ENCODE measurements around the gene RNU6-9.
A peak's percentile ranks its signal among the peaks of the same experiment; 100 is the strongest.
"Not testable (repeated sequence)": the region's sequence is repeated elsewhere in the genome, so short reads cannot be mapped to it uniquely, and the experiment has no call there.

The RNU6-9 gene

DNA sequence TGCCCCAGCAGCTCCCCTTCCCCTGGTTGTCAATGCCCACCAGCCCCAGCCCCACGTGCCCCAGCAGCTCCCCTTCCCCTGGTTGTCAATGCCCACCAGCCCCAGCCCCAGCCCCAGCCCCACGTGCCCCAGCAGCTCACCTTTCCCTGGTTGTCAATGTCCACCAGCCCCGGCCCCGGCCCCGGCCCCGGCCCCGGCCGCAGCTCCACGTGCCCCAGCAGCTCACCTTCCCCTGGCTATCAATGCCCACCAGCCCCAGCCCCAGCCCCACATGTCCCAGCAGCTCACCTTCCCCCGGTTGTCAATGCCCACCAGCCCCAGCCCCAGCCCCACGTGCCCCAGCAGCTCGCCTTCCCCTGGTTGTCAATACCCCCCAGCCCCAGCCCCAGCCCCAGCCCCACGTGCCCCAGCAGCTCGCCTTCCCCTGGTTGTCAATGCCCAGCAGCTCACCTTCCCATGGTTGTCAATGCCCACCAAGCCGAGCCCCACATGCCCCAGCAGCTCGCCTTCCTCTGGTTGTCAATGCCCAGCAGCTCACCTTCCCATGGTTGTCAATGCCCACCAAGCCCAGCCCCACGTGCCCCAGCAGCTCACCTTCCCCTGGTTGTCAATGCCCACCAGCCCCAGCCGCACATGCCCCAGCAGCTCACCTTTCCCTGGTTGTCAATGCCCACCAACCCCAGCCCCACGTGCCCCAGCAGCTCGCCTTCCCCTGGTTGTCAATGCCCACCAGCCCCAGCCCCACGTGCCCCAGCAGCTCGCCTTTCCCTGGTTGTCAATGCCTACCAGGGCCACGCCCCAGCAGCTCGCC lies 14.3 kb upstream of the RNU6-9 start:
- DNase-seq (ENCODE audit: low spot score) = not testable (repeated sequence)

DNA sequence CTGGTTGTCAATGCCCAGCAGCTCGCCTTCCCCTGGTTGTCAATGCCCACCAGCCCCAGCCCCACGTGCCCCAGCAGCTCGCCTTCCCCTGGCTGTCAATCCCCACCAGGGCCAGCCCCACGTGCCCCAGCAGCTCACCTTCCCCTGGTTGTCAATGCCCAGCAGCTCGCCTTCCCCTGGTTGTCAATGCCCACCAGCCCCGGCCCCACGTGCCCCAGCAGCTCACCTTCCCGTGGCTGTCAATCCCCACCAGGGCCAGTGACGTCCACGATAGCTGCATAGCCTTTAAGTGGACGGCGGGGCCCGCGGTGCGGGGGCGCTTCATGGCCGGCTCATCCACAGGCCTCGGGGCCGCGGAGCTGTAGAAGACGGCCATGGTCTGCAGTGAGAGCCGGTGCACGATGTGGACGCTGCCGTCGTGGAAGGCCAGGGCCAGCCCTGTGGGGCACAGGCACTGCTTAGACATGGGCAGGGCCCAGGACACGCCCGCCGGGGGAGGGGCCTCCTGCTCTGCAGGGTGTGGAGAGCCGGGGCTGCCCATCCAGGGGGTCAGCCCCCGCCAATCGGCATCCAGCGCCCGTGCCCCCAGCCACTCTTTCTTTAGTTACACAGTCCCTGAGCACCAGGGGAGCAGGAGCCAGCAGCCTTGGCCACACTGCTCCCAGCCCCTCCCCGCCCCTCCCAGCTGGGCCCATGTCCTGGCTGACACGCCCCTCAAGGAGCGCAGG lies 13.4 kb upstream of the RNU6-9 start:
- DNase-seq (ENCODE audit: low spot score) = no peak

DNA sequence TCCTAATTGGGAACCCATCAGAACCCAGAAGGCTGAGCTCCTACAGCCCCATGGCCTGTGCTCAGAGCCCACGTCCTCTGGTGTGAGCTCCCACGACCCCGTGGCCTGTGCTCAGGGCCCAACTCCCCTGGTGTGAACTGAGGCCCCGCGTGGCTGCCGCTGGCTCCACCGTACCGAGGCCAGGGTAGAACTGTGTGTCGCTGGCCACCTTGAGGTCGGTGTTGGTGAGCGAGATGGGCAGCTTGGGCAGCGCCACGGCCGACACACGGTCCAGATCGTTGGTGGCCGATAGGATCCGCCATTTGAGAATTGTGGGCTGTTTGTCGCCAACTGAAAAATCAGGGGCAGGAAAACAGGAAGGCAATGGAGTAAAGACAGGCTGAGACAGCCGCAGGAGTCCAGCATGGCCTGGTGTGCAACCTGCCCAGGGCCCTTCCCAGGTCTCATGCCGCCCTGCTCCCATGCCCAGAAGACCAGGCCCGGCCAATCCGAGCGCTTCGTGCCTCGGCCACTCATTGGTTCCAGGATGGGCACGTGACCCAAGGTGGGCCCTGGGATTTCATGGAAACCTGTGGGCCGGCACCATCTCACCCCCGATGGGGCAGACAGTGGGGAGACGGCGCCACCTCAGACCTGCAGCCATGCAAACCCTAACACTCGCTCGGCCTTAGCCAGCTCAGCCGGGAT lies 11.8 kb upstream of the RNU6-9 start:
- DNase-seq (ENCODE audit: low spot score) = no peak

GRCh38 chr19:882871-883497 lies 10.3 kb upstream of the RNU6-9 start:
- no peak for DNase-seq (ENCODE audit: low spot score)

GRCh38 chr19:883661-884211 lies 9.5 kb upstream of the RNU6-9 start:
- DNase-seq (ENCODE audit: low spot score) = peak; percentile 85

DNA sequence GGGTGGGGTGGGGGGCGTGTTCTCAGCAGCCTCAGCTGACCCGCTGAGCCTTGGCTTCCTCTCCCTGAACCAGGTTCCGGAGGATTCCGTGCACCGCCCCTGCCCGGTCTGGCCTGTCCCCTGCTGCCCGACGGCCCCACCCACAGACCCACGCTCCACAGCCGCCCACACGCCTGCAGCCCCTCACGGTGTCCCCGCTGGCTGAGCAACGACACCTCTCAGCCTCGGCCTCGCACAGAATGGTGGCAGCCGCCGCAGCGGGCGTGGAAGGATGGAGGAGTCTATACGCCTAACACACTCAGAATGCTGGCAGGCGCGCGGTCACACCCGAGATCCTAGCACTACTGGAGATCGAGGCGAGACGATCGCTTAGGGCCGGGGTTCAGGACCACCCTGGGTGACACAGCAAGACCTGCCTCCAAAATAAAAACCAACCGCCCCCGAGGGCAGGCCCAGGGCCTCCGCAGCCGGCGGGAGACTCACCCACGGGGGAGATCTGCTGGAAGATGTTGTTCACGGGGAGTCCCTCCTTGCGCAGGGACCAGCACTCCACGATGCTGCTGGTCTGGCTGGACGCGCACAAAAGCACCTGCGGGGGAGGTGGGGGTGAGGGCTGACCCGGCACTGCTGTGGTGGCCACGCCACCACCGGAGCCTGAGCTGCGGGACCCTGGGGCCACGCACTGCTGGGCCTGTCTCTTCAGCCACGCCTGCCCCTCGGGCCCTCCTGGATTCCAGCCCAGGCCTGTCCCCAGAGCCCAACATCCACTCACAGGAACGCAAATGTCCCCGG lies 8.7 kb upstream of the RNU6-9 start:
- no peak for DNase-seq (ENCODE audit: low spot score)

GRCh38 chr19:885536-886224 lies 7.6 kb upstream of the RNU6-9 start:
- no peak for DNase-seq (ENCODE audit: low spot score)

DNA sequence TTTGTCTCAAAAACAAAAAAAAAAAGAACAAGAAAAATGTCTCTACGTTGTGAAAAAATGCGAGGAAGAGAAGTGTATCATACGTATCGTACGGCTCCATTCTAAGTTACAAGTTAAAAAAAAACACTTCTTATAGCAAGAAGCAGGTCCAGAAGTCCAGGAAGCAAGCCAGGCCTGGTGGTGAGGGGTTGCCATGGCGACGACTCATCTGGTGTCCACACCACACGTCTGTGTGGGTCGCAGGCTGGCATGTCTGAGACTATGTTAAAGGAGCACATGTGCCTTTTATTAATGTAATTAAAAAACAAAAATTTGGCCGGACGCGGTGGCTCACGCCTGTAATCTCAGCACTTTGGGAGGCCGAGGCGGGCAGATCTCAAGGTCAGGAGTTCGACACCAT lies 6.2 kb upstream of the RNU6-9 start:
- no peak for DNase-seq (ENCODE audit: low spot score)

GRCh38 chr19:887599-887998 lies 5.7 kb upstream of the RNU6-9 start:
- no peak for DNase-seq (ENCODE audit: low spot score)

DNA sequence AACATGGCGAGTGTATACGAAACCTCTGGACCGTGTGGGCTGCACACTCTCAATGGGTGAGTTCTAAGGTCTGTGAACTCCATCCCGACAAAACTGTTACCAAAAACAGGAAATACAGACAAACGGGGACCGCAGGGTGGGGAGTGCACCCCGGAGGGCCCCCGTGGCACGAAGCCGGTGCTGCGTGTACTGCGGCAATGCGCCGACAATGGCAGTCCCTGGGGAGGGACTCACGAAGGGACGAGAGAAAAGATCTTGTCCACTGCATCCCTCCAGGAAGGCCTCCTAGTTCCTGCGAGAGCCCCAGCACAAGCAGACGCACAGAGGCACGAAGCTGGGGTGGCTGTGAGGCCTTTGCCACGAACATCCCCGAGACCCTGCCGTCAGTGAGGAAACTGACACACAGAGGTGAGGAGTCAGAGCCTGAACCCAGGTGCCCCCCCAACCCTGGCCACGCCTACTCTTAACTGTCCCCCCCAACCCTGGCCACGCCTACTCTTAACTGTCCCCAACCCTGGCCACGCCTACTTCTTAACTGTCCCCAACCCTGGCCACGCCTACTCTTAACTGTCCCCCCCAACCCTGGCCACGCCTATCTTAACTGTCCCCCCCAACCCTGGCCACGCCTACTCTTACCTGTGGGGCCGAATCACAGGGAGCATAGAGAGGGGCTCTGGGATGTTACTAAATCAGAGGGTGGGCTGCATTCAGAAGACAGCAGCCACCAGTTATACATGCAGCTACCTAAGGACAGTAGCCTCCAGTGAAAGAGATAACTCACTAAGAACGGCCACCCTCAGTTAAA lies 4.5 kb upstream of the RNU6-9 start:
- no peak for DNase-seq (ENCODE audit: low spot score)

- DNase-seq (ENCODE audit: low spot score) = no peak
Measured at GRCh38 chr19:889662-890295, 3.5 kb upstream of the RNU6-9 start.

GRCh38 chr19:890831-891230 lies 2.5 kb upstream of the RNU6-9 start:
- DNase-seq (ENCODE audit: low spot score) = no peak

DNA sequence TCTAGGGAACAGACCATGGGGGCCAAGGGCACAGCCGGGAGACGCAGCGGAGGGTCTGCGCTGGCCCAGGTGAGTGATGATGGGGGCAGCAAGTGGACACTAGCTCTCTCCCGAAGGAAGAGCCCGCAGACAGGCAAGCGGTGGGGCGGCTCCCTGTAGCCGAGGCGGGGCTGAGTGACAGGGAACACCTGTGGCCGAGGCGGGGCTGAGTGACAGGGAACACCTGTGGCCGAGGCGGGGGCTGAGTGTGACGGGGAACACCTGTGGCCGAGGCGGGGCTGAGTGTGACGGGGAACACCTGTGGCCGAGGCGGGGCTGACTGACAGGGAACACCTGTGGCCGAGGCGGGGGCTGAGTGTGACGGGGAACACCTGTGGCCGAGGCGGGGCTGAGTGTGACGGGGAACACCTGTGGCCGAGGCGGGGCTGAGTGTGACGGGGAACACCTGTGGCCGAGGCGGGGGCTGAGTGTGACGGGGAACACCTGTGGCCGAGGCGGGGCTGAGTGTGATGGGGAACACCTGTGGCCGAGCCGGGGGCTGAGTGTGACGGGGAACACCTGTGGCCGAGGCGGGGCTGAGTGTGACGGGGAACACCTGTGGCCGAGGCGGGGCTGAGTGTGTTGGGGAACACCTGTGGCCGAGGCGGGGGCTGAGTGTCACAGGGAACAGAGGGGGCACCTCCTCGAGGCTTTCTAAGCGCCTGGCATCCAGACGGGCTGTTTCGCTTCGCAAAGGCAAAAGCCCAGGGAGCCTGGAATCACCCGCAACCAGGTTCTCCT lies 1.7 kb upstream of the RNU6-9 start:
- not testable (repeated sequence) for DNase-seq (ENCODE audit: low spot score)

GRCh38 chr19:892243-892893 lies 916 bp upstream of the RNU6-9 start:
- DNase-seq (ENCODE audit: low spot score) = no peak

DNA sequence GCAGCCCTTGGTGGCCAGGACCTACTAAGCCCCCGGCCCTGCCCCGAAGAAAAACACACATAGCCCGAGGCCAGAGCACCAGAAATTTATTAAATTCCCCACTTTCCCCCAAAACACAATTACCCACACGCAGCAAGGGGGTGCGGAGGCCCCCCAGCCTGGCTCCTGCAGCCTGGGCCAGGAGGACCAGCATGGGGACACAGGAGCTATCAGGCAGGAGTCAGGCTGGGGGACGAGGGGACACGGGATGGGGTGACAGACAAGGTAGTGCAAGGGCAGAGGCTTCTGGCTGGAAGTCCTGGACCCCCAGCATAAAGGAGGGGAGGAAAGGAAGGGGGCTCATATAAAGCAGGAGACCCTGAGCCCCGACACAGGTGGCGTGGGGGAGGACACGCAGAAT lies 3.1 kb downstream of the RNU6-9 start:
- DNase-seq (ENCODE audit: low spot score) = no peak

DNA sequence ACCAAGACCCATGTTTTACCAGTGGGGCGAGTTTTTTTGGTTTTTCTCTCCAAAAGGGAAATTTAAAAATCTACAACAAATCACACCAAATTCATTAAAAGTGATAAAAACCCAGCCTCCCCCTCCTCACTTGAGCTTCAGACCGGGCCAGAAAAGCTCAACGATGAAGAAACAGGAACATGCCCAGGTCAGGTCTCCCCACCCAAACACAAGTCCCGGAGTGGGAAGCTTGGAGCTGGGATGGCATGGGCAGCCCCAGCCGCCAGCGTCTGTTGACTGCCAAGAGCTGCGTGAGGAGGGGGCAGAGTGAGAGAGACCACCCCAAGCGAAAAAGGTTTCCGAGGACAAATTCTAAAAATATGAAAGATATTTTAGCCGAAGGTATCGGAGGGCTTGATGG lies 3.7 kb downstream of the RNU6-9 start:
- DNase-seq (ENCODE audit: low spot score) = no peak

DNA sequence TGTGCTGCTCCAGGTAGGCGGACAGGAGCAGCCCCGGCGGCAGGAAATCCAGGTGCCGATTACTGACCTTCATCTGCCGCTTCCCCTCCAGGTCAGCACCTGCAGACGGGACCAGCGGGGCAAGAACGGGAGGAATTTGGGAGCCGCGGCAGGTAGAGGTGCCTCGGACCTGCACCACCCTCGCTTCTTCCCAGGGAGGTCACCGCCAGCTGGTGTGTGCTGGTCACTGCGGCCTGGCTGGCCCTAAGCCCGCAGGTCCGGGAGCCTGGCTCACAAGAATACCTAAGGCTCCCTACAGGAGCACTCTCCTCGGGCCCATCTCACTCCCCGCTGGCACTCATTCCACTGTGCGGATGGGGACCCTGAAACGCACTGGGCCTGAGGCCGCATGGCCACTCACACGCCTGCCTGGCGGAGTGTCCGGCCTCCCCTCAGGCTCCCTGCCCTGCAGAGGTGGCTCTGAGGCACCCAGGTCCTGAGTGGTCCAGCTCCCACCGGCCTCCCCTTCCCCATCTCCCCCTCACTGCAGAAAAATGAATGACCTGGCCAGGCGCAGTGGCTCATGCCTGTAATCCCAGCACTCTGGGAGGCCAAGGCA lies 4.3 kb downstream of the RNU6-9 start:
- DNase-seq (ENCODE audit: low spot score) = no peak

- no peak for DNase-seq (ENCODE audit: low spot score)
Measured at GRCh38 chr19:898663-899062, 5.4 kb downstream of the RNU6-9 start.
